Body of pancreas (tissue), 4 donors: Measurements from ENCODE around the gene UCK2. TPM values are rescaled to one million over a fixed set of nuclear protein-coding genes. Genes with fewer than 3 reads are reported as not detected.

Source experiments
- ATAC-seq: fragments of 150-250 bp; one replicate; pipeline ENCODE4 v1.9.1; 2016
- DNase-seq, 4 donors: peaks; one replicate each; pipeline ENCODE4 v3.0.0-alpha.2; 2019
- H3K27ac ChIP-seq, 4 donors: fragments of 200-600 bp; sonication (generic); 1 replicate in 3 of 4; 2 replicates in 1 of 4; pipeline versions ENCODE4 v1.5.1 to v1.6.1; 2016 to 2019; ENCODE audit warnings: mild to moderate bottlenecking in 1 of 4, mixed read lengths in 1 of 4, moderate library complexity in 1 of 4
- H3K27me3 ChIP-seq, 2 donors: fragments of 200-600 bp; sonication (generic); one replicate each; pipeline ENCODE4 v1.6.0; 2016; ENCODE audit warnings: mild to moderate bottlenecking in 1 of 2
- H3K36me3 ChIP-seq, 2 donors: fragments of 200-600 bp; sonication (generic); replicated peaks in 1 of 2; 2 replicates each; pipeline ENCODE4 v1.5.1; 2016; ENCODE audit warnings: low read depth in 2 of 2; ENCODE audit not compliant: insufficient read depth in 1 of 2
- H3K4me1 ChIP-seq: fragments of 200-600 bp; sonication (generic); one replicate; pipeline ENCODE4 v1.6.0; 2016
- H3K4me3 ChIP-seq, 2 donors: fragments of 200-600 bp; sonication (generic); 1 replicate in 1 of 2; 2 replicates in 1 of 2; pipeline ENCODE4 v1.5.1; 2016 to 2019
- H3K9me3 ChIP-seq, 3 donors: fragments of 200-600 bp; sonication (generic); 1 replicate in 2 of 3; 2 replicates in 1 of 3; pipeline ENCODE4 v1.5.1; 2016
- CTCF ChIP-seq, 7 experiments: fragments of 450-650 bp in 4 of 7; fragments of 200-600 bp in 3 of 7; sonication (generic) in 3 of 7; IDR thresholded peaks; one replicate each; pipeline ENCODE4 v1.5.1; 2016 to 2019; ENCODE audit warnings: antibody characterized with exemption in 7 of 7
- POLR2A ChIP-seq, 3 donors: fragments of 450-650 bp; IDR thresholded peaks; one replicate each; pipeline ENCODE4 v1.6.1; 2016; ENCODE audit warnings: antibody characterized with exemption in 3 of 3, mild to moderate bottlenecking in 2 of 3
- WGBS, 2 donors: methylation state at CpG; one replicate each; pipeline ENCODE4 v1.1.5; 2017; 5-methylcytosine and 5-hydroxymethylcytosine counted together
- intact Hi-C: fragments of 100-400 bp; cut with DNase I; formaldehyde crosslinking; loops from one replicate; pipeline ENCODE4 v1.15.1; 2023
- total RNA-seq, 2 donors: library from RNA; depleted of rRNA; stranded (reverse); fragments of >200 nt; gene quantifications; one replicate each; pipeline ENCODE4 v1.1.0, GENCODE V29; 2016

The UCK2 gene
- total RNA-seq, 2 donors from 2014 or later: 23.3 to 27.4 TPM

GRCh38 chr1:165904948-165905347, 77.5 kb downstream of the UCK2 start:
- H3K27ac ChIP-seq: no peak overlapping the region
- no peak for TF ChIP-seq POLR2A (IDR thresholded peaks at IDR 0.05)
- TF ChIP-seq CTCF (IDR thresholded peaks at IDR 0.05): no peak
- peaks cover 15% of the 10 kb centered on the region for H3K4me1 ChIP-seq
- H3K9me3 ChIP-seq: no peaks in the 10 kb centered on the region
- no peaks in the 10 kb centered on the region for H3K27me3 ChIP-seq
- no peak for ATAC-seq
- H3K4me3 ChIP-seq: no peak overlapping the region
- 82 to 91% methylated on average over 4 of the region's 4 CpGs for WGBS, 2 donors
- intact Hi-C loops: no loop called here
- H3K36me3 ChIP-seq: peaks cover 0 to 5% of the 10 kb centered on the region in 2 donors
- DNase-seq: no peak

GRCh38 chr1:165905853-165906252, 78.4 kb downstream of the UCK2 start:
- ATAC-seq (no peak), DNase-seq (no peak)
- Histone ChIP-seq H3K4me3 (no peak overlapping the region), H3K36me3 (peaks cover 0 to 5% of the 10 kb centered on the region in 2 donors), H3K27ac (no peak overlapping the region), H3K4me1 (peaks cover 6% of the 10 kb centered on the region), H3K27me3 (no peaks in the 10 kb centered on the region), H3K9me3 (no peaks in the 10 kb centered on the region)
- intact Hi-C loops: no loop called here
- 94% methylated on average over 3 of the region's 3 CpGs for WGBS, 2 donors
- no peak for TF ChIP-seq CTCF (IDR thresholded peaks at IDR 0.05)
- no peak for TF ChIP-seq POLR2A (IDR thresholded peaks at IDR 0.05)

- Histone ChIP-seq H3K4me3 (no peak overlapping the region), H3K27me3 (no peaks in the 10 kb centered on the region), H3K4me1 (no peaks in the 10 kb centered on the region), H3K27ac (no peak overlapping the region), H3K36me3 (peaks cover 0 to 5% of the 10 kb centered on the region in 2 donors), H3K9me3 (no peaks in the 10 kb centered on the region)
- WGBS, 2 donors: 83 to 84% methylated on average over 11 to 13 of the region's 13 CpGs
- TF ChIP-seq POLR2A (IDR thresholded peaks at IDR 0.05) (no peak), CTCF (IDR thresholded peaks at IDR 0.05) (no peak)
- intact Hi-C loops: no loop called here
- DNase-seq: no peak
- no peak for ATAC-seq
Measured at GRCh38 chr1:165907256-165907857, 79.9 kb downstream of the UCK2 start.

- Histone ChIP-seq H3K4me3 (no peak overlapping the region), H3K27ac (peak overlapping the region in 1 of 4 donors; percentile 39), H3K27me3 (no peaks in the 10 kb centered on the region), H3K4me1 (peaks cover 17% of the 10 kb centered on the region), H3K9me3 (no peaks in the 10 kb centered on the region), H3K36me3 (peaks cover 0 to 5% of the 10 kb centered on the region in 2 donors)
- WGBS, 2 donors: 64 to 71% methylated on average over 7 to 14 of the region's 14 CpGs
- intact Hi-C loops: loop anchor here (5.0 to 10.0 kb wide), 3 partner anchors 194 to 506 kb away; no protein-coding TSS in a partner anchor
- ATAC-seq: no peak
- TF ChIP-seq CTCF (IDR thresholded peaks at IDR 0.05) (no peak), POLR2A (IDR thresholded peaks at IDR 0.05) (no peak)
- DNase-seq: peak in 2 of 4 donors; percentile 71 to 79
Measured at GRCh38 chr1:165910764-165911421, 83.5 kb downstream of the UCK2 start.
